IMR-90 (cell line): Measurements from ENCODE around the gene DOC2B. TPM values are rescaled to one million over a fixed set of nuclear protein-coding genes. Genes with fewer than 3 reads are reported as not detected.

Source experiments
- ATAC-seq: fragments of 200-7000 bp; cut with Tn5 transposase; 2 replicates; pipeline ENCODE4 v1.9.1; 2020; ENCODE audit warnings: low read depth, mild to moderate bottlenecking, moderate library complexity
- BruUV-seq: library from RNA; stranded (reverse); fragments of 400-500 nt; replicated peaks from 2 replicates; lab custom pipeline; 2021; lab: Mats Ljungman, UMichigan
- CTCF ChIA-PET: fragments of 300-600 bp; formaldehyde crosslinking; extraction: SDS; loops from one replicate; lab custom pipeline; 2021; ENCODE audit warnings: antibody characterized with exemption; lab: Yijun Ruan, JAX
- POLR2A ChIA-PET: fragments of 300-600 bp; sonication (Branson Sonifier 250); formaldehyde crosslinking; loops from one replicate; lab custom pipeline; 2022; ENCODE audit warnings: antibody characterized with exemption; ENCODE audit not compliant: unreplicated experiment; lab: Charles Lee
- DNase-seq: peaks from one replicate; pipeline ENCODE4 v3.0.0; 2013
- H2AFZ ChIP-seq: replicated peaks from 2 replicates; pipeline ENCODE3; 2013; ENCODE audit warnings: low read length, mild to moderate bottlenecking; ENCODE audit not compliant: poor library complexity
- H2AK5ac ChIP-seq: 2 replicates; pipeline ENCODE4 v1.6.1; 2013; ENCODE audit warnings: low read depth, low read length, inconsistent platforms
- H2AK9ac ChIP-seq: replicated peaks from 2 replicates; pipeline ENCODE3; 2013; ENCODE audit warnings: mild to moderate bottlenecking, low read depth, low read length, moderate library complexity; ENCODE audit not compliant: poor library complexity
- H2BK120ac ChIP-seq: 2 replicates; pipeline ENCODE4 v1.6.1; 2013; ENCODE audit warnings: low read depth, low read length, inconsistent platforms
- H2BK15ac ChIP-seq: 3 replicates; pipeline ENCODE4 v1.6.1; 2013; ENCODE audit warnings: low read depth, low read length, inconsistent platforms
- H2BK20ac ChIP-seq: 2 replicates; pipeline ENCODE4 v1.6.1; 2013; ENCODE audit warnings: low read depth, mild to moderate bottlenecking, inconsistent platforms, low read length, moderate library complexity
- H2BK5ac ChIP-seq: 2 replicates; pipeline ENCODE4 v1.6.1; 2013; ENCODE audit warnings: mild to moderate bottlenecking, low read depth, low read length, inconsistent platforms; ENCODE audit not compliant: poor library complexity, severe bottlenecking
- H3K14ac ChIP-seq: replicated peaks from 2 replicates; pipeline ENCODE4 v1.6.1; 2013; ENCODE audit warnings: low read depth, low read length, inconsistent platforms
- H3K18ac ChIP-seq: 2 replicates; pipeline ENCODE4 v1.6.1; 2013; ENCODE audit warnings: low read depth, low read length, control low read depth
- H3K23ac ChIP-seq: 2 replicates; pipeline ENCODE4 v1.6.1; 2013; ENCODE audit warnings: low read depth, low read length, inconsistent platforms
- H3K27ac ChIP-seq: 2 replicates; pipeline ENCODE4 v1.5.1; 2013; ENCODE audit warnings: mild to moderate bottlenecking, control low read depth, low read length; ENCODE audit not compliant: insufficient read depth
- H3K27me3 ChIP-seq: 2 replicates; pipeline ENCODE4 v1.6.1; 2013; ENCODE audit warnings: low read length; ENCODE audit not compliant: control insufficient read depth, insufficient read depth
- H3K36me3 ChIP-seq: 2 replicates; pipeline ENCODE4 v1.6.1; 2013; ENCODE audit warnings: low read length, mixed read lengths; ENCODE audit not compliant: control insufficient read depth, insufficient read depth
- H3K4ac ChIP-seq: 2 replicates; pipeline ENCODE4 v1.6.1; 2013; ENCODE audit warnings: low read depth, low read length, inconsistent platforms
- H3K4me1 ChIP-seq: 2 replicates; pipeline ENCODE4 v1.6.1; 2013; ENCODE audit warnings: low read length, mixed read lengths; ENCODE audit not compliant: control insufficient read depth, insufficient read depth
- H3K4me2 ChIP-seq: 2 replicates; pipeline ENCODE4 v1.6.1; 2013; ENCODE audit warnings: low read depth, mild to moderate bottlenecking, control low read depth, low read length, moderate library complexity
- H3K4me3 ChIP-seq: 2 replicates; pipeline ENCODE4 v1.5.1; 2013; ENCODE audit warnings: low read depth, mild to moderate bottlenecking, control low read depth, low read length, moderate library complexity; ENCODE audit not compliant: insufficient read depth
- H3K56ac ChIP-seq: 2 replicates; pipeline ENCODE4 v1.6.1; 2013; ENCODE audit warnings: low read length, inconsistent platforms; ENCODE audit not compliant: insufficient read depth; ENCODE audit errors: extremely low read depth
- H3K79me1 ChIP-seq, 2 experiments: 2 replicates each; pipeline ENCODE4 v1.6.1; 2013; ENCODE audit warnings: low read length in 2 of 2, inconsistent platforms in 1 of 2, low read depth in 1 of 2
- H3K9ac ChIP-seq: 2 replicates; pipeline ENCODE4 v1.6.1; 2013; ENCODE audit warnings: low read depth, low read length, control low read depth
- H3K9me1 ChIP-seq: 2 replicates; pipeline ENCODE4 v1.6.1; 2013; ENCODE audit warnings: low read length, inconsistent platforms; ENCODE audit not compliant: insufficient read depth
- H3K9me3 ChIP-seq: 2 replicates; pipeline ENCODE4 v1.6.1; 2013; ENCODE audit warnings: low read length; ENCODE audit not compliant: control insufficient read depth, insufficient read depth
- H4K20me1 ChIP-seq: 2 replicates; pipeline ENCODE4 v1.6.1; 2013; ENCODE audit warnings: low read length, inconsistent platforms; ENCODE audit not compliant: insufficient read depth
- H4K5ac ChIP-seq: 2 replicates; pipeline ENCODE4 v1.6.1; 2013; ENCODE audit warnings: mild to moderate bottlenecking, low read depth, low read length, control low read depth
- H4K8ac ChIP-seq, 2 experiments: 2 replicates each; pipeline ENCODE4 v1.6.1; 2013; ENCODE audit warnings: low read depth in 2 of 2, low read length in 2 of 2, control low read depth in 1 of 2, inconsistent platforms in 1 of 2
- H4K91ac ChIP-seq: 2 replicates; pipeline ENCODE4 v1.6.1; 2013; ENCODE audit warnings: low read depth, low read length, inconsistent platforms; ENCODE audit not compliant: insufficient read depth
- BHLHE40 ChIP-seq: fragments of 150-350 bp; IDR thresholded peaks from 2 replicates; pipeline ENCODE4 v1.6.1; 2016; ENCODE audit warnings: mild to moderate bottlenecking, low read depth, low read length
- CEBPB ChIP-seq: IDR thresholded peaks from 2 replicates; pipeline ENCODE4 v1.6.1; 2012; ENCODE audit warnings: low read depth, low read length, improper control_type of control experiment
- CHD1 ChIP-seq: IDR thresholded peaks from 2 replicates; pipeline ENCODE4 v1.6.1; 2012; ENCODE audit warnings: low read depth, low read length, improper control_type of control experiment
- CTCF ChIP-seq: conservative IDR thresholded peaks from 2 replicates; pipeline ENCODE4 v1.5.1; 2012; ENCODE audit warnings: mild to moderate bottlenecking, low read depth, low read length, improper control_type of control experiment
- ELK1 ChIP-seq: fragments of 150-350 bp; IDR thresholded peaks from 2 replicates; pipeline ENCODE4 v1.6.1; 2016; ENCODE audit warnings: low read depth, mild to moderate bottlenecking, low read length, moderate library complexity, borderline replicate concordance
- FOS ChIP-seq: fragments of 150-350 bp; IDR thresholded peaks from 2 replicates; pipeline ENCODE4 v1.6.1; 2016; ENCODE audit warnings: low read depth, low read length
- MAFK ChIP-seq: IDR thresholded peaks from 2 replicates; pipeline ENCODE4 v1.6.1; 2012; ENCODE audit warnings: low read depth, low read length, improper control_type of control experiment
- MAZ ChIP-seq: IDR thresholded peaks from 2 replicates; pipeline ENCODE4 v1.6.1; 2012; ENCODE audit warnings: low read depth, mild to moderate bottlenecking, low read length, improper control_type of control experiment, moderate library complexity, borderline replicate concordance
- MXI1 ChIP-seq: IDR thresholded peaks from 2 replicates; pipeline ENCODE4 v1.6.1; 2012; ENCODE audit warnings: low read depth, mild to moderate bottlenecking, low read length, moderate library complexity, borderline replicate concordance
- NFE2L2 ChIP-seq: fragments of 150-350 bp; IDR thresholded peaks from 2 replicates; pipeline ENCODE4 v1.6.1; 2016; ENCODE audit warnings: low read depth, mild to moderate bottlenecking, low read length
- POLR2A ChIP-seq: IDR thresholded peaks from 2 replicates; pipeline ENCODE4 v1.6.1; 2012; ENCODE audit warnings: mild to moderate bottlenecking, low read depth, low read length
- RAD21 ChIP-seq: IDR thresholded peaks from 2 replicates; pipeline ENCODE4 v1.6.1; 2012; ENCODE audit warnings: low read length, improper control_type of control experiment
- RCOR1 ChIP-seq: IDR thresholded peaks from 2 replicates; pipeline ENCODE4 v1.6.1; 2012; ENCODE audit warnings: mild to moderate bottlenecking, low read length, improper control_type of control experiment; ENCODE audit not compliant: insufficient replicate concordance
- RFX5 ChIP-seq: IDR thresholded peaks from 2 replicates; pipeline ENCODE4 v1.8.0; 2012; ENCODE audit warnings: low read depth, mild to moderate bottlenecking, low read length, moderate library complexity
- SMC3 ChIP-seq: fragments of 150-350 bp; IDR thresholded peaks from 2 replicates; pipeline ENCODE4 v1.6.1; 2016; ENCODE audit warnings: low read depth, mild to moderate bottlenecking, antibody characterized with exemption, low read length, moderate library complexity
- USF2 ChIP-seq: fragments of 150-350 bp; IDR thresholded peaks from 2 replicates; pipeline ENCODE4 v1.6.1; 2017; ENCODE audit warnings: mild to moderate bottlenecking, antibody characterized with exemption, low read length, low read depth
- WGBS, 2 experiments: methylation state at CpG; one replicate each; pipeline versions ENCODE4 v1.1.5 to v1.1.7; 2013; ENCODE audit warnings: missing lambda C conversion rate in 2 of 2; ENCODE audit not compliant: insufficient read length in 1 of 2; ENCODE audit errors: extremely low coverage in 2 of 2; 5-methylcytosine and 5-hydroxymethylcytosine counted together
- dilution Hi-C: fragments of 300-500 bp; cut with HindIII; formaldehyde crosslinking; loops from one replicate; pipeline ENCODE4 v1.14.3; 2018; ENCODE audit warnings: low sequenced_read_pairs; ENCODE audit not compliant: unreplicated experiment
- in situ Hi-C: fragments of 300-500 bp; cut with MboI; formaldehyde crosslinking; loops from 3 replicates; pipeline ENCODE4 v1.14.3; 2019; ENCODE audit warnings: low sequenced_read_pairs, inconsistent platforms, mixed read lengths
- intact Hi-C: fragments of 100-400 bp; cut with micrococcal nuclease; formaldehyde crosslinking; loops from 2 replicates; pipeline ENCODE4 v1.10.0; 2022
- polyA plus RNA-seq, 3 experiments: library from polyadenylated mRNA; depleted of rRNA; stranded (reverse); fragments of >200 nt; gene quantifications; 2 replicates each; pipeline ENCODE4 v1.2.3, GENCODE V29; 2012; ENCODE audit warnings: low replicate concordance in 1 of 3
- total RNA-seq: library from RNA; depleted of rRNA; stranded (reverse); fragments of >200 nt; gene quantifications from 2 replicates; pipeline ENCODE4 v1.2.3, GENCODE V29; 2012

DOC2B gene
- total and polyA plus RNA-seq, 2 of the 4 experiments (the other 2 are of a cell fraction): not detected

GRCh38 chr17:148757-149156 is 32.7 kb downstream of the DOC2B start:
- ChIA-PET CTCF (interaction anchor here (0.6 kb wide), 1 partner anchor 257 kb away, joined by 5 read pairs; no protein-coding TSS in a partner anchor), POLR2A (no interaction called here)
- no peak overlapping the region for H3K4ac ChIP-seq
- ATAC-seq (no peak), DNase-seq (no peak)
- H3K23ac ChIP-seq: no peak overlapping the region
- no peak overlapping the region for H4K91ac ChIP-seq
- no peak overlapping the region for H2BK120ac ChIP-seq
- no peak overlapping the region for H2BK15ac ChIP-seq
- dilution Hi-C loops (no loop called here), in situ Hi-C loops (no loop called here), intact Hi-C loops (no loop called here)
- no TSS peak for BruUV-seq
- H4K8ac ChIP-seq: no peak overlapping the region
- no peak overlapping the region for H4K5ac ChIP-seq
- 61% methylated on average over 6 of the region's 11 CpGs; no CpG with 5 or more reads in 1 of the 2 experiments for WGBS, 2 experiments
- no peaks in the 10 kb centered on the region for H3K36me3 ChIP-seq
- no peak overlapping the region for H3K14ac ChIP-seq
- H2BK20ac ChIP-seq: no peak overlapping the region
- H3K4me3 ChIP-seq: no peak overlapping the region
- H3K27me3 ChIP-seq: peaks cover 11% of the 10 kb centered on the region
- no peaks in the 10 kb centered on the region for H4K20me1 ChIP-seq
- H2BK5ac ChIP-seq: no peak overlapping the region
- no peaks in the 10 kb centered on the region for H3K79me1 ChIP-seq
- H3K56ac ChIP-seq: no peak overlapping the region
- no peak overlapping the region for H3K18ac ChIP-seq
- H3K4me2 ChIP-seq: no peak overlapping the region
- H3K27ac ChIP-seq: no peak overlapping the region
- H2AK9ac ChIP-seq: no peak overlapping the region
- H2AFZ ChIP-seq: no peak overlapping the region
- peaks cover 2% of the 10 kb centered on the region; the same call in 1 of the 2 replicates for H3K4me1 ChIP-seq
- no peak overlapping the region for H2AK5ac ChIP-seq
- no peaks in the 10 kb centered on the region for H3K9me3 ChIP-seq
- TF ChIP-seq SMC3 (no peak), NFE2L2 (no peak), MAFK (no peak), BHLHE40 (no peak), CHD1 (no peak), CEBPB (no peak), RFX5 (no peak), CTCF (no peak), USF2 (no peak), POLR2A (no peak), ELK1 (no peak), MAZ (no peak), RAD21 (no peak), MXI1 (no peak), FOS (no peak), RCOR1 (no peak)
- no peaks in the 10 kb centered on the region for H3K9me1 ChIP-seq
- no peak overlapping the region for H3K9ac ChIP-seq
